ENCODE data around the gene RPS21.
A peak's percentile ranks its signal among the peaks of the same experiment; 100 is the strongest.

The RPS21 gene

GRCh38 chr20:62394248-62395245, 7.6 kb downstream of the RPS21 start:
- DNase-seq: no peak

DNA sequence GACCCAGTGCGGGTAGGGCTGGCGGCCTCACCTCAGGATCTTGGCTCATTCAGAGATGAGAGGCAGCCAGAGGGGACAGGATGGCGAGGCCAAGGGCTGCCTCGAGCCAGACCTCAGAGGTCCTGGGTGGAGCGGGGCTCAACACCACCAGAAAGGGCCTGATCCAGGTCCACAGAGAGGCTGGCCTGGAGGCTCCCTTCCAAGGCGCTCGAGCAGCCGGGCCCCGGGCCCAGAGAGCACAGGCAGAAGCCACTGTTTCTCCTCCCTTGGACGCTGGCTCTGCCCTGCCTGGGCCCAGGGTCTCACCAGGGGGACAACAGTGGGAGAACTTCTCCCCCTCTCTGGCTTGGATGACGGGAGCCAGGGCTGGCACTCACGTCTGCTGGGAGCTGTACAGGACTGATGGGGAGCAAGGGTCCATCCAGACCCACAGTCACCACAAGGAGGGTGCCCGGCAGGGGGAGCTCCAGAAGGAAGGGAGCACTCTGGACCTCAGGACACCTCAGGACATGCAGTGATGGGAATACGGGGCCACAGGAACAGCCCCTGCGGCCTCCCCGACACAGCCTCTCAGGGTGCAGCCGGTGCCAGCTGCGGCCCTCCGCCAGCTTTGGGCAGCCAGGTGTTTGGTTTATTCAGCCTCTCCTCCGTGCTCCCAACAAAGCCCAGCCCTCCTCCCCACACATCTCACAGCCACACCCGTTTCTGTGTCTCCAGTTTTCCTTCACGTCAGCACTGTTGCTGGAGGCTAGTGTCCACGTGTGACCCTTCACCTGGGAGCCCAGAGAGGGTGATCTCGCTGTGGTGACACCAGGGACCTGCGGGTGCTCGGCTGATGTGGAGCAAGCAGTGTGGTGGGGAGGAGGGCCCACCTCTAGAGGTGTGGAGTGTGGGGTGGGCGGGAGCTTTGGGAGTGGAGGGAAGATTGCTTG, 8.7 kb downstream of the RPS21 start:
- DNase-seq: no peak

- no peak for DNase-seq
Observed at GRCh38 chr20:62396367-62397239, 9.7 kb downstream of the RPS21 start.

DNA sequence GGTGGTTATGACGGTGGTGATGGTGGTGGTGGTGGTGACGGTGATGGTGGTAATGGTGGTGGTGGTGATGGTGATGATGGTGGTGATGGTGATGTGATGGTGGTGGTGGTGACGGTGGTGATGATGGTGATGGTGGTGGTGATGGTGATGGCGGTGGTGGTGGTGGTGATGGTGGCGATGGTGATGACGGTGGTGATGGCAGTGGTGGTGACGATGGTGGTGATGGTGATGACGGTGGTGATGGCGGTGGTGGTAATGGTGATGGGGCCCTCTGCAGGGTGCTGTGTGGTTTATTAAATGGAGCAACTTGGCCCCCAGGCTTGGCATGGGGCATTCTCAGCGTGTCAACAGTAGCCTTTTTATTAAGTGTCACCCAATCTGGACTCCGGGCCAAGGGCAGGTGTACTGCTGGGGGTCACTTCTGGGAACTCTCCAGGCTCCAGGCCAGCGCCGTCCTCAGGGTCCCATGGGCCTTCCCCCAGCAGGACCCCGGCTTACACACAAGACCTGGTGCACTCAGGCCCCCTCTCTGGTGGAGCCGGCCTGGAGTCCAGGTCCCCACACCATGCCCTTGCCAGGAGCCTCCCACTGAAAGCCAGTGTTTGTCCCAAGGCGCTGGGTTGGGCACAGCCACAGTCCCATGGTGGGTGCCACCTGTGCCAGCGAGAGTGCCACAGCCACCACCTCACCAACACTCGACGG, 11.4 kb downstream of the RPS21 start:
- no peak for DNase-seq

GRCh38 chr20:62400021-62400420, 13.1 kb downstream of the RPS21 start:
- DNase-seq: no peak

- DNase-seq: no peak
Observed at GRCh38 chr20:62400541-62400940, 13.6 kb downstream of the RPS21 start.

DNA sequence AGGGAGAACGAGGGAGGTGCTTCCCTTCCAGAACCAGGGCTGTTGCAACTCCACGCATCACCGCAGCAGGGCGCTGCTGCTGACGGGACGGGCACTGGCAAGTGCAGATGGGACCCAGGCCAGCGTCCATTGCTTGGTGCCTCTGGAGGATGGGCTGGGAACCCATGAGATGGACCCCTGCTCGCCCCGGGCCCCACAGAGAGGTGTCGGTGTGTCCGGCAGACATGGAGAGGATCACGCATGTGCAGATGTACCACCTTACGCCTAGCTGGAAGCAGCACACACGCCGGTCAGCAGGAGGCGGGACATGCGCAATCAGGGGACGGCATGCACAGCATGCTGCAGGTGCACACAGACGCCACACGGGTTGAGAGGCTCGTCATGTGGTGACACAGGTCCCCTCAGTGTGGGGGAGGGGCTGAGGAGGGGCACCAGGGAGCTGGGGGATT, 14.5 kb downstream of the RPS21 start:
- DNase-seq: no peak

- DNase-seq: no peak
Observed at GRCh38 chr20:62402456-62403150, 15.7 kb downstream of the RPS21 start.

- no peak for DNase-seq
Observed at GRCh38 chr20:62403331-62403730, 16.4 kb downstream of the RPS21 start.

GRCh38 chr20:62404112-62404665, 17.3 kb downstream of the RPS21 start:
- DNase-seq: no peak

GRCh38 chr20:62404761-62405107, 17.8 kb downstream of the RPS21 start:
- DNase-seq: no peak

GRCh38 chr20:62405108-62405980, 18.4 kb downstream of the RPS21 start:
- DNase-seq: peak in 29 of 58 donors; percentile 5 to 61 (median 23)

- no peak for DNase-seq
Observed at GRCh38 chr20:62405981-62406513, 19.1 kb downstream of the RPS21 start.

DNA sequence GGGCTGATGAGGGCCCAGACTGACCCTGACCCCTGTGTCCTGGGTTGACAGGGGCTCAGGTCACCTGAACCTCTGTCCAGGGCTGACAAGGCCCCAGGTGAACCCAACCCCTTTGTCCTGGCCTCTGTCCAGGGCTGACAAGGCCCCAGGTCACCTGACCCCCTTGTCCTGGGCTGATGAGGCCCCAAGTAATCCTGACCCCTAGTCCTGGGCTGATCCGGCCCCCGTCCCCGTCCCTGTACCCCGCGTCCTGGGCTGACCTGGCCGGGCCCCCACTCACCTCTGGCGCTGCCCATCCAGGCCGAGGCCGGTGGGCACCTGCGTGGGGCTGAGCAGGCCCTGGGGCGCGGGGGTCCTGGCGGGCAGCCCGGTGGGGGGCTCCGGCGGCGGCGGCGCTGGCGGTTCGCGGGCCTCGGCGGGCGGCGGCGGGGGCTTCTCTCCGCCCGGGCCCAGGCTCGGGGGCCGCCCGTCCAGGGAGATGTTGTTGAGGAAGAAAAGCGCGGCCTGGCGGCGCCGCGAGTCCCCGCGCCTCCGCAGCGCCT, 19.8 kb downstream of the RPS21 start:
- peak in 5 of 58 donors; percentile 11 to 32 (median 18) for DNase-seq

DNA sequence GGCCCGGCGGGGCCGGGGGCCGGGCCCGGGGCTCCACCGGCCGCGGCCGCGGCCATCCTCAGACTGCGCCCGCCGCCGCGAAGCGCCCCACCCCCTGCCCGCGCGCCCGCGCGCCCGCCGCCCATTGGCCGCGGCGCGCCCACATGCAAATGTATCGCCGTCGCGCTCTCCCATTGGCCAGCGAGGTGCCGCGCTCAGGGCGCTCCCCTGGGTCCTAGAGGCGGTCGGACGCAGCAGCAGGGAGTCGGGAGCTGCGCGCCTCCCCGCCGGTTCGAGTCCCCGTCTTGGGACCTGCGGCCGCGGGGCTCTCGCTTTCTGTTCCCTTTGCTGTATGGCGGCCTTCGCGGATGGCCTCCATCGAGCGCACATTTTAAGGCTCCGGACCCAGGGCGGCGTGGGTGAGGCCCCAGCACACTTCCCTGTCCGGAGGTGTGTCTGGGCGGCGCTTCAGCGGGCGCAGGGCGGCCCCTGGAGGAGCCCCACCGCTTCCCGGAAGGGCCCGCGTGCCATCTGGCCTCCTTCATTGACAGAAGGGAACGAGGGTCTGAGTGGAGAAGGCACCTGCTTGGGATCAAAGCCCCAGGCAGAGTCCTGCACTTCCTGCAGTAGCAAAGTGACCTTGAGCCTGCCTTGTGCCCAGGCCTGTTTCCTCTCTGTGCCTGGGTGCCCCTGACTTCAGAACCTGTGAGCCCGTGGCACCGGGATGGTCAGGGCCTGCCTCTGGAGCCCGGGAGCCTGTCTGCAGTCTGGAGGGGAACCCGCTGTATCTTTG, 20.5 kb downstream of the RPS21 start, which contains the start of gene CABLES2:
TSS of gene CABLES2 (minus strand) at position 65 of the 772 bp plus-strand sequence. CDS start at position 56, 9 bp downstream.
- DNase-seq: peak; percentile 20 to 94 (median 88)

- no peak for DNase-seq
Observed at GRCh38 chr20:62408055-62408454, 21.2 kb downstream of the RPS21 start.

DNA sequence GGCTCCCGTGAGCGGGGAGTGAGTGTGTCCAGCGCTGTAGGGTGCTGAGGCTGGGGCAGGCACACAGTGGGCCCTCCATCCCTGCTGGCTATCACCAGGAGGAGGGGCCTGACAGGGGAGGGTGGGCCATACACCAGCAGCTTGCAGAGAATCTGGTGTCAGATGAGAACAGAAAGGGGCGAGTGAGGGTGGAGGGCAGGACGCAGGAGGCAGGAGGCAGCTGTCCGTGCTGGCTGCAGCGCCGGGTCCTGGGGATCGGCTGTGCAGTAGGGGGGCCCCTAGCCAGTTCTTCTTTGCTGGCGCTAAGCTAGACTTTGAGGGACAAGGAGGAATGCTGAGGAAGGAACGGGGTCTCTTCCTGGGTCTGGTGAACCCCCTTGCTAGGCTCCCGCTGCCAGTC, 21.7 kb downstream of the RPS21 start:
- DNase-seq: no peak

All from anterior cingulate cortex (tissue), 58 donors.